Adipocyte (in vitro differentiated cells): Measurements from ENCODE around the gene YIF1A.
"Not testable (repeated sequence)": the region's sequence is repeated elsewhere in the genome, so short reads cannot be mapped to it uniquely, and the experiment has no call there.

Experiments
- DNase-seq: peaks from one replicate; pipeline ENCODE4 v3.0.0-alpha.2; 2015; ENCODE audit warnings: low read depth
- H3K27me3 ChIP-seq: replicated peaks from 2 replicates; pipeline ENCODE4 v1.7.0; 2013; ENCODE audit warnings: mild to moderate bottlenecking, low read length, moderate library complexity; ENCODE audit not compliant: control insufficient read depth, insufficient read depth
- H3K36me3 ChIP-seq: 2 replicates; pipeline ENCODE4 v1.7.0; 2013; ENCODE audit warnings: low read length, mild to moderate bottlenecking, moderate library complexity; ENCODE audit not compliant: control insufficient read depth, insufficient read depth, severe bottlenecking
- H3K4me1 ChIP-seq: 2 replicates; pipeline ENCODE4 v1.7.0; 2013; ENCODE audit warnings: mild to moderate bottlenecking, low read length, moderate library complexity; ENCODE audit not compliant: control insufficient read depth, insufficient read depth
- H3K4me3 ChIP-seq: 2 replicates; pipeline ENCODE4 v1.7.0; 2013; ENCODE audit warnings: mild to moderate bottlenecking, low read length, moderate library complexity
- H3K9ac ChIP-seq: 2 replicates; pipeline ENCODE4 v1.7.0; 2013; ENCODE audit warnings: mild to moderate bottlenecking, low read length, moderate library complexity
- H3K9me3 ChIP-seq: 2 replicates; pipeline ENCODE4 v1.7.0; 2013; ENCODE audit warnings: mild to moderate bottlenecking, low read length, moderate library complexity; ENCODE audit not compliant: control insufficient read depth

The YIF1A gene

GRCh38 chr11:66262696-66263095 lies 26.2 kb downstream of the YIF1A start:
- H3K36me3 ChIP-seq: peaks cover 50% of the 10 kb centered on the region
- H3K9ac ChIP-seq: no peak overlapping the region
- no peaks in the 10 kb centered on the region for H3K27me3 ChIP-seq
- DNase-seq: no peak
- peaks cover 16% of the 10 kb centered on the region for H3K4me1 ChIP-seq
- H3K4me3 ChIP-seq: no peak overlapping the region
- H3K9me3 ChIP-seq: no peaks in the 10 kb centered on the region

- H3K9ac ChIP-seq: no peak overlapping the region
Measured at GRCh38 chr11:66262191-66262590, 26.8 kb downstream of the YIF1A start.

GRCh38 chr11:66261578-66261977 lies 27.4 kb downstream of the YIF1A start:
- Histone ChIP-seq H3K4me3 (no peak overlapping the region), H3K27me3 (no peaks in the 10 kb centered on the region), H3K9me3 (no peaks in the 10 kb centered on the region), H3K36me3 (peaks cover 50% of the 10 kb centered on the region), H3K4me1 (peaks cover 15% of the 10 kb centered on the region), H3K9ac (no peak overlapping the region)
- no peak for DNase-seq

More at GRCh38 chr11:66262191-66262590, 26.8 kb downstream of the YIF1A start:
- H3K4me1 ChIP-seq: peaks cover 15% of the 10 kb centered on the region
- H3K36me3 ChIP-seq: peaks cover 50% of the 10 kb centered on the region
- H3K9me3 ChIP-seq: no peaks in the 10 kb centered on the region
- no peaks in the 10 kb centered on the region for H3K27me3 ChIP-seq
- DNase-seq: no peak
- no peak overlapping the region for H3K4me3 ChIP-seq

- DNase-seq: no peak
- Histone ChIP-seq H3K9ac (peak overlapping the region; percentile 2), H3K27me3 (no peaks in the 10 kb centered on the region), H3K36me3 (peaks cover 41% of the 10 kb centered on the region), H3K4me1 (peaks cover 18% of the 10 kb centered on the region), H3K9me3 (no peaks in the 10 kb centered on the region), H3K4me3 (no peak overlapping the region)
Measured at GRCh38 chr11:66259956-66260355, 29.0 kb downstream of the YIF1A start.

- Histone ChIP-seq H3K9me3 (no peaks in the 10 kb centered on the region), H3K4me3 (no peak overlapping the region), H3K9ac (peak overlapping the region; percentile 94), H3K27me3 (no peaks in the 10 kb centered on the region), H3K4me1 (peaks cover 22% of the 10 kb centered on the region), H3K36me3 (peaks cover 33% of the 10 kb centered on the region)
- DNase-seq: no peak
Measured at GRCh38 chr11:66259225-66259624, 29.7 kb downstream of the YIF1A start.

- Histone ChIP-seq H3K9ac (peak overlapping the region; percentile 94), H3K27me3 (no peaks in the 10 kb centered on the region), H3K9me3 (no peaks in the 10 kb centered on the region), H3K36me3 (peaks cover 27% of the 10 kb centered on the region), H3K4me3 (peak overlapping the region; percentile 93), H3K4me1 (peaks cover 29% of the 10 kb centered on the region)
- no peak for DNase-seq
Measured at GRCh38 chr11:66258473-66258893, 30.5 kb downstream of the YIF1A start.

GRCh38 chr11:66253081-66253480 lies 35.9 kb downstream of the YIF1A start:
- H3K9ac ChIP-seq: peak overlapping the region; percentile 62
- H3K9me3 ChIP-seq, DNase-seq, H3K27me3 ChIP-seq, H3K4me3 ChIP-seq, H3K36me3 ChIP-seq: not testable (repeated sequence)
- peaks cover 32% of the 10 kb centered on the region for H3K4me1 ChIP-seq

- no peak overlapping the region for H3K4me3 ChIP-seq
- H3K4me1 ChIP-seq: peaks cover 28% of the 10 kb centered on the region
- H3K9me3 ChIP-seq: no peaks in the 10 kb centered on the region
Measured at GRCh38 chr11:66251809-66252208, 37.1 kb downstream of the YIF1A start.

GRCh38 chr11:66248903-66249302 lies 40.0 kb downstream of the YIF1A start:
- Histone ChIP-seq H3K9ac (no peak overlapping the region), H3K9me3 (no peaks in the 10 kb centered on the region)

More at GRCh38 chr11:66251809-66252208, 37.1 kb downstream of the YIF1A start:
- Histone ChIP-seq H3K27me3 (no peaks in the 10 kb centered on the region), H3K36me3 (no peaks in the 10 kb centered on the region), H3K9ac (no peak overlapping the region)
- no peak for DNase-seq

GRCh38 chr11:66247801-66248200 lies 41.1 kb downstream of the YIF1A start:
- Histone ChIP-seq H3K4me3 (no peak overlapping the region), H3K9me3 (no peaks in the 10 kb centered on the region), H3K9ac (no peak overlapping the region), H3K4me1 (peaks cover 9% of the 10 kb centered on the region), H3K36me3 (no peaks in the 10 kb centered on the region), H3K27me3 (no peaks in the 10 kb centered on the region)
- DNase-seq: no peak

More at GRCh38 chr11:66248903-66249302, 40.0 kb downstream of the YIF1A start:
- H3K27me3 ChIP-seq: no peaks in the 10 kb centered on the region
- H3K4me1 ChIP-seq: peaks cover 17% of the 10 kb centered on the region
- H3K36me3 ChIP-seq: no peaks in the 10 kb centered on the region
- no peak for DNase-seq
- H3K4me3 ChIP-seq: no peak overlapping the region

GRCh38 chr11:66247295-66247694 lies 41.6 kb downstream of the YIF1A start:
- no peaks in the 10 kb centered on the region for H3K27me3 ChIP-seq
- H3K36me3 ChIP-seq: peaks cover 4% of the 10 kb centered on the region
- peaks cover 4% of the 10 kb centered on the region for H3K4me1 ChIP-seq
- no peak for DNase-seq
- H3K9ac ChIP-seq: no peak overlapping the region
- H3K9me3 ChIP-seq: no peaks in the 10 kb centered on the region
- H3K4me3 ChIP-seq: no peak overlapping the region
